Measurements from ENCODE around the gene ZNF384.
"Not testable (repeated sequence)": the region's sequence is repeated elsewhere in the genome, so short reads cannot be mapped to it uniquely, and the experiment has no call there.

ZNF384 gene

GRCh38 chr12:6716031-6716873, 27.1 kb upstream of the ZNF384 start:
- DNase-seq (ENCODE audit: low spot score in 2 of 2); H3K4me3 Mint-ChIP-seq; H3K27me3 Mint-ChIP-seq; H3K27ac Mint-ChIP-seq (ENCODE audit: low read depth); H3K4me1 Mint-ChIP-seq; ATAC-seq (replicated peaks; ENCODE audit: extremely low read depth, poor library complexity, severe bottlenecking); H3K36me3 Mint-ChIP-seq (ENCODE audit: insufficient read depth); H3K9me3 Mint-ChIP-seq: not testable (repeated sequence)

- peak overlapping the region; percentile 61 for H3K27ac Mint-ChIP-seq (ENCODE audit: low read depth)
- peaks cover 17% of the 10 kb centered on the region for H3K27me3 Mint-ChIP-seq
- peak; percentile 54 for ATAC-seq (replicated peaks; ENCODE audit: extremely low read depth, poor library complexity, severe bottlenecking)
- H3K9me3 Mint-ChIP-seq, result no peaks in the 10 kb centered on the region
- H3K4me1 Mint-ChIP-seq, result peaks cover 8% of the 10 kb centered on the region
- no peak for DNase-seq (ENCODE audit: low spot score in 2 of 2)
- H3K36me3 Mint-ChIP-seq (ENCODE audit: insufficient read depth), result no peaks in the 10 kb centered on the region
- H3K4me3 Mint-ChIP-seq, result peak overlapping the region; percentile 80
These were observed 19.8 kb upstream of the ZNF384 start for GRCh38 chr12:6708960-6709394.

- H3K4me1 Mint-ChIP-seq; H3K36me3 Mint-ChIP-seq (ENCODE audit: insufficient read depth); H3K4me3 Mint-ChIP-seq; DNase-seq (ENCODE audit: low spot score in 2 of 2); H3K9me3 Mint-ChIP-seq; ATAC-seq (replicated peaks; ENCODE audit: extremely low read depth, poor library complexity, severe bottlenecking); H3K27ac Mint-ChIP-seq (ENCODE audit: low read depth): not testable (repeated sequence)
- peaks cover 24% of the 10 kb centered on the region for H3K27me3 Mint-ChIP-seq
These were observed 19.2 kb upstream of the ZNF384 start for GRCh38 chr12:6708351-6708750.

- ATAC-seq (replicated peaks; ENCODE audit: extremely low read depth, poor library complexity, severe bottlenecking), result no peak
- Mint-ChIP-seq H3K9me3 (no peaks in the 10 kb centered on the region), H3K4me3 (no peak overlapping the region), H3K36me3 (ENCODE audit: insufficient read depth) (peaks cover 4% of the 10 kb centered on the region), H3K4me1 (peaks cover 8% of the 10 kb centered on the region), H3K27ac (ENCODE audit: low read depth) (no peak overlapping the region), H3K27me3 (peaks cover 65% of the 10 kb centered on the region)
- DNase-seq (ENCODE audit: low spot score in 2 of 2), result no peak
These were observed 14.5 kb upstream of the ZNF384 start for GRCh38 chr12:6703631-6704030.

- H3K4me1 Mint-ChIP-seq, result peaks cover 8% of the 10 kb centered on the region
- no peaks in the 10 kb centered on the region for H3K9me3 Mint-ChIP-seq
These were observed 12.0 kb upstream of the ZNF384 start for GRCh38 chr12:6701078-6701768.

GRCh38 chr12:6700646-6701051, 11.5 kb upstream of the ZNF384 start, which contains the start of gene PIANP:
PIANP (minus strand) TSS chr12:6700815; CDS start chr12:6698061, 2,754 bp downstream.
- DNase-seq (ENCODE audit: low spot score in 2 of 2) (no peak), ATAC-seq (replicated peaks; ENCODE audit: extremely low read depth, poor library complexity, severe bottlenecking) (peak; percentile 75)
- Mint-ChIP-seq H3K9me3 (no peaks in the 10 kb centered on the region), H3K36me3 (ENCODE audit: insufficient read depth) (peaks cover 4% of the 10 kb centered on the region), H3K27me3 (peaks cover 71% of the 10 kb centered on the region), H3K4me3 (peak within 1 kb of the TSS; percentile 59), H3K27ac (ENCODE audit: low read depth) (no peak within 1 kb of the TSS), H3K4me1 (peaks cover 8% of the 10 kb centered on the region)

More at GRCh38 chr12:6701078-6701768, 12.0 kb upstream of the ZNF384 start:
- Mint-ChIP-seq H3K27me3 (peaks cover 72% of the 10 kb centered on the region), H3K36me3 (ENCODE audit: insufficient read depth) (peaks cover 4% of the 10 kb centered on the region), H3K4me3 (peak overlapping the region; percentile 47), H3K27ac (ENCODE audit: low read depth) (no peak overlapping the region)
- ATAC-seq (replicated peaks; ENCODE audit: extremely low read depth, poor library complexity, severe bottlenecking) (no peak), DNase-seq (ENCODE audit: low spot score in 2 of 2) (no peak)

- Mint-ChIP-seq H3K4me3 (peak overlapping the region; percentile 59), H3K27me3 (peaks cover 66% of the 10 kb centered on the region), H3K9me3 (no peaks in the 10 kb centered on the region), H3K4me1 (peaks cover 8% of the 10 kb centered on the region), H3K36me3 (ENCODE audit: insufficient read depth) (peaks cover 4% of the 10 kb centered on the region), H3K27ac (ENCODE audit: low read depth) (no peak overlapping the region)
- DNase-seq (ENCODE audit: low spot score in 2 of 2) (no peak), ATAC-seq (replicated peaks; ENCODE audit: extremely low read depth, poor library complexity, severe bottlenecking) (peak; percentile 52)
These were observed 10.9 kb upstream of the ZNF384 start for GRCh38 chr12:6699989-6700645.

GRCh38 chr12:6699259-6699988, 10.2 kb upstream of the ZNF384 start:
- H3K36me3 Mint-ChIP-seq (ENCODE audit: insufficient read depth), result peaks cover 4% of the 10 kb centered on the region
- DNase-seq (ENCODE audit: low spot score in 2 of 2) (no peak), ATAC-seq (replicated peaks; ENCODE audit: extremely low read depth, poor library complexity, severe bottlenecking) (no peak)
- no peaks in the 10 kb centered on the region for H3K9me3 Mint-ChIP-seq
- no peak overlapping the region for H3K27ac Mint-ChIP-seq (ENCODE audit: low read depth)
- H3K4me1 Mint-ChIP-seq, result peaks cover 8% of the 10 kb centered on the region
- peak overlapping the region; percentile 59 for H3K4me3 Mint-ChIP-seq
- H3K27me3 Mint-ChIP-seq, result peaks cover 59% of the 10 kb centered on the region

GRCh38 chr12:6698352-6699046, 9.3 kb upstream of the ZNF384 start:
- H3K27me3 Mint-ChIP-seq, result peaks cover 50% of the 10 kb centered on the region
- no peaks in the 10 kb centered on the region for H3K9me3 Mint-ChIP-seq

GRCh38 chr12:6697584-6698351, 8.6 kb upstream of the ZNF384 start:
- Mint-ChIP-seq H3K36me3 (ENCODE audit: insufficient read depth) (peaks cover 2% of the 10 kb centered on the region), H3K9me3 (no peaks in the 10 kb centered on the region), H3K4me3 (no peak overlapping the region), H3K27ac (ENCODE audit: low read depth) (no peak overlapping the region), H3K27me3 (peaks cover 42% of the 10 kb centered on the region), H3K4me1 (peaks cover 9% of the 10 kb centered on the region)
- no peak for DNase-seq (ENCODE audit: low spot score in 2 of 2)
- ATAC-seq (replicated peaks; ENCODE audit: extremely low read depth, poor library complexity, severe bottlenecking), result peak; percentile 22

More at GRCh38 chr12:6698352-6699046, 9.3 kb upstream of the ZNF384 start:
- H3K36me3 Mint-ChIP-seq (ENCODE audit: insufficient read depth), result peaks cover 4% of the 10 kb centered on the region
- DNase-seq (ENCODE audit: low spot score in 2 of 2) (no peak), ATAC-seq (replicated peaks; ENCODE audit: extremely low read depth, poor library complexity, severe bottlenecking) (no peak)
- H3K4me3 Mint-ChIP-seq, result no peak overlapping the region
- no peak overlapping the region for H3K27ac Mint-ChIP-seq (ENCODE audit: low read depth)
- peaks cover 8% of the 10 kb centered on the region for H3K4me1 Mint-ChIP-seq

All from central memory CD8-positive, alpha-beta T cell (primary cell).